Trophoblast cell (in vitro differentiated cells and primary cell): ENCODE measurements around the gene RGS9.

Experiments used
- DNase-seq, 2 donors: peaks; one replicate each; pipeline ENCODE4 v3.0.0-alpha.2; 2016
- H2AFZ ChIP-seq: 2 replicates; pipeline ENCODE4 v1.6.1; 2013; ENCODE audit warnings: low read length, moderate library complexity, mild to moderate bottlenecking; ENCODE audit not compliant: insufficient read depth, poor library complexity
- H2AK5ac ChIP-seq: 2 replicates; pipeline ENCODE4 v1.6.1; 2013; ENCODE audit warnings: mild to moderate bottlenecking, low read length
- H2BK120ac ChIP-seq: 2 replicates; pipeline ENCODE4 v1.6.1; 2013; ENCODE audit warnings: low read length, mild to moderate bottlenecking, moderate library complexity; ENCODE audit not compliant: insufficient read depth, poor library complexity
- H2BK12ac ChIP-seq: 2 replicates; pipeline ENCODE4 v1.6.1; 2013; ENCODE audit warnings: mild to moderate bottlenecking, low read length, moderate library complexity
- H2BK5ac ChIP-seq: 2 replicates; pipeline ENCODE4 v1.6.1; 2013; ENCODE audit warnings: low read length, low read depth, moderate library complexity, mild to moderate bottlenecking; ENCODE audit not compliant: poor library complexity
- H3K14ac ChIP-seq: 2 replicates; pipeline ENCODE4 v1.6.1; 2013; ENCODE audit warnings: mild to moderate bottlenecking, low read length
- H3K18ac ChIP-seq: 2 replicates; pipeline ENCODE4 v1.6.1; 2013; ENCODE audit warnings: mild to moderate bottlenecking, low read length
- H3K23ac ChIP-seq: 2 replicates; pipeline ENCODE4 v1.6.1; 2013; ENCODE audit warnings: low read length
- H3K27ac ChIP-seq: 2 replicates; pipeline ENCODE4 v1.5.1; 2013; ENCODE audit warnings: low read depth, mild to moderate bottlenecking, inconsistent platforms, low read length, moderate library complexity
- H3K27me3 ChIP-seq: 2 replicates; pipeline ENCODE4 v1.6.1; 2013; ENCODE audit warnings: inconsistent platforms, mild to moderate bottlenecking, low read length, moderate library complexity; ENCODE audit not compliant: insufficient read depth
- H3K36me3 ChIP-seq, 2 experiments: 1 replicate in 1 of 2; 2 replicates in 1 of 2; pipeline ENCODE4 v1.6.1; 2013; ENCODE audit warnings: low read length in 2 of 2, mild to moderate bottlenecking in 2 of 2, moderate library complexity in 1 of 2; ENCODE audit not compliant: insufficient read depth in 2 of 2, control insufficient read depth in 1 of 2
- H3K4ac ChIP-seq: 2 replicates; pipeline ENCODE4 v1.6.1; 2013; ENCODE audit warnings: low read depth, mild to moderate bottlenecking, low read length, moderate library complexity
- H3K4me1 ChIP-seq, 2 experiments: 1 replicate in 1 of 2; 2 replicates in 1 of 2; pipeline ENCODE4 v1.6.1; 2013; ENCODE audit warnings: low read length in 2 of 2, mild to moderate bottlenecking in 2 of 2, moderate library complexity in 1 of 2; ENCODE audit not compliant: insufficient read depth in 2 of 2, control insufficient read depth in 1 of 2
- H3K4me2 ChIP-seq: 2 replicates; pipeline ENCODE4 v1.6.1; 2013; ENCODE audit warnings: inconsistent platforms, mild to moderate bottlenecking, low read length, moderate library complexity
- H3K4me3 ChIP-seq: 2 replicates; pipeline ENCODE4 v1.5.1; 2013; ENCODE audit warnings: mild to moderate bottlenecking, low read depth, low read length, inconsistent platforms
- H3K79me1 ChIP-seq: one replicate; pipeline ENCODE4 v1.6.1; 2013; ENCODE audit warnings: low read length
- H3K79me2 ChIP-seq: 2 replicates; pipeline ENCODE4 v1.6.1; 2013; ENCODE audit warnings: low read length, mild to moderate bottlenecking; ENCODE audit not compliant: control insufficient read depth, insufficient read depth, poor library complexity
- H3K9ac ChIP-seq: 2 replicates; pipeline ENCODE4 v1.6.1; 2013; ENCODE audit warnings: mild to moderate bottlenecking, low read length
- H3K9me3 ChIP-seq: 2 replicates; pipeline ENCODE4 v1.6.1; 2013; ENCODE audit warnings: low read depth, mild to moderate bottlenecking, control low read depth, inconsistent platforms, low read length; ENCODE audit not compliant: insufficient read depth
- H4K12ac ChIP-seq: 2 replicates; pipeline ENCODE4 v1.6.1; 2013; ENCODE audit warnings: low read depth, mild to moderate bottlenecking, low read length, moderate library complexity
- H4K8ac ChIP-seq: 2 replicates; pipeline ENCODE4 v1.6.1; 2013; ENCODE audit warnings: low read depth, mild to moderate bottlenecking, low read length, moderate library complexity
- H4K91ac ChIP-seq: one replicate; pipeline ENCODE4 v1.6.1; 2013; ENCODE audit warnings: low read depth, mild to moderate bottlenecking, low read length, moderate library complexity
- WGBS: extraction: QIAGEN DNeasy Blood & Tissue Kit; methylation state at CpG from one replicate; pipeline ENCODE4 v1.1.7; 2013; ENCODE audit warnings: missing lambda C conversion rate; ENCODE audit not compliant: insufficient read length, insufficient coverage; ENCODE audit errors: extremely low coverage; 5-methylcytosine and 5-hydroxymethylcytosine counted together

RGS9 gene

DNA sequence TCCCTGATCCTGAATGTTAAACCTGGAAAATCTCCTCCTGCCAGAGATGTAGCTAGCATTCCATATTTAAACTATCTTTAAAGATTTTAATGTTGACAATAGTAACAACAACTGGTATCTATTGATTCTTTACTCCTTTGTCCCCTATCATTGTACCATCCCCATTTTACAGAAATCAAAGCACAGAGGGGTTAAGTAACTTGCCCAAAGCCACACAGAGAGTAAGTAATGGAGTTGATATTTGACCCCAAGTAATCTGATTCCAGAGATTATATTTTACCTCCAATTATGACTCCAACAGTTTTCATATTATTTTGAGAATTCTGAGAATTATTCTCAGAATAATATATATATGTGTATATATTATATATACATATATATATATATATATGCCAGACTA, 37.7 kb upstream of the RGS9 start:
- Histone ChIP-seq H3K27me3 (no peaks in the 10 kb centered on the region), H3K4me2 (no peak overlapping the region), H3K9ac (no peak overlapping the region), H3K4me1 (peaks cover 4 to 10% of the 10 kb centered on the region in 2 experiments), H3K14ac (no peak overlapping the region), H3K4ac (no peak overlapping the region), H3K79me1 (peaks cover 3% of the 10 kb centered on the region), H2AFZ (no peak overlapping the region), H3K4me3 (no peak overlapping the region), H4K8ac (no peak overlapping the region), H3K23ac (no peak overlapping the region), H3K9me3 (no peaks in the 10 kb centered on the region), H3K79me2 (no peaks in the 10 kb centered on the region), H4K12ac (no peak overlapping the region), H2BK5ac (no peak overlapping the region), H3K36me3 (no peaks in the 10 kb centered on the region), H2AK5ac (no peak overlapping the region), H4K91ac (no peak overlapping the region), H3K18ac (no peak overlapping the region), H2BK120ac (no peak overlapping the region), H2BK12ac (no peak overlapping the region), H3K27ac (no peak overlapping the region)
- no peak for DNase-seq

DNA sequence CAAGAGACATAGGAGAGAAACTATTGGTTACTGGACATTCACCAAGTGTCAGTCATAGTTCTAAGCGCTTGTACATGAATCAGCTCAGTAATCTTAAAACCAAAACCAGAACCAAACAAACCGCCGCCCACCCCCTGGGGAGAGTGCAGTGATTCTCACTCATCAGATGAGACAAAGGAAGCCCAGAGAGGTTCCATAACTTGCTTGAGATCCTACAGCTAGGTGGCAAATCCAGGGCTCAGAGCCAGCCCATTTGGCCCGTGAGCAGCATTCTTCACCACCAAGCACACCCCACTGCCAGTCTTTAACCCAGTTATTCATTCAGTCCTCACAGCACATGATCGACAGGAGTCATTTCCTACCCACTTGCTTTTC, 37.2 kb upstream of the RGS9 start:
- H4K91ac ChIP-seq, result no peak overlapping the region
- H4K8ac ChIP-seq, result no peak overlapping the region
- no peak overlapping the region for H3K4ac ChIP-seq
- H4K12ac ChIP-seq, result no peak overlapping the region
- WGBS, result no CpG with 5 or more reads among the region's 5 CpGs
- H2BK5ac ChIP-seq, result no peak overlapping the region
- no peaks in the 10 kb centered on the region for H3K9me3 ChIP-seq
- H3K79me2 ChIP-seq, result no peaks in the 10 kb centered on the region
- H3K79me1 ChIP-seq, result peaks cover 3% of the 10 kb centered on the region
- H3K9ac ChIP-seq, result no peak overlapping the region
- peak overlapping the region; percentile 57 for H3K4me2 ChIP-seq
- H3K4me3 ChIP-seq, result no peak overlapping the region
- H3K36me3 ChIP-seq, result no peaks in the 10 kb centered on the region
- no peaks in the 10 kb centered on the region for H3K27me3 ChIP-seq
- H3K27ac ChIP-seq, result no peak overlapping the region
- no peak overlapping the region for H3K23ac ChIP-seq
- H2AFZ ChIP-seq, result no peak overlapping the region
- no peak overlapping the region for H3K18ac ChIP-seq
- peaks cover 4 to 10% of the 10 kb centered on the region in 2 experiments for H3K4me1 ChIP-seq
- DNase-seq, result peak; percentile 95 to 97
- no peak overlapping the region for H2BK120ac ChIP-seq
- H2AK5ac ChIP-seq, result no peak overlapping the region
- H2BK12ac ChIP-seq, result no peak overlapping the region
- H3K14ac ChIP-seq, result no peak overlapping the region

DNA sequence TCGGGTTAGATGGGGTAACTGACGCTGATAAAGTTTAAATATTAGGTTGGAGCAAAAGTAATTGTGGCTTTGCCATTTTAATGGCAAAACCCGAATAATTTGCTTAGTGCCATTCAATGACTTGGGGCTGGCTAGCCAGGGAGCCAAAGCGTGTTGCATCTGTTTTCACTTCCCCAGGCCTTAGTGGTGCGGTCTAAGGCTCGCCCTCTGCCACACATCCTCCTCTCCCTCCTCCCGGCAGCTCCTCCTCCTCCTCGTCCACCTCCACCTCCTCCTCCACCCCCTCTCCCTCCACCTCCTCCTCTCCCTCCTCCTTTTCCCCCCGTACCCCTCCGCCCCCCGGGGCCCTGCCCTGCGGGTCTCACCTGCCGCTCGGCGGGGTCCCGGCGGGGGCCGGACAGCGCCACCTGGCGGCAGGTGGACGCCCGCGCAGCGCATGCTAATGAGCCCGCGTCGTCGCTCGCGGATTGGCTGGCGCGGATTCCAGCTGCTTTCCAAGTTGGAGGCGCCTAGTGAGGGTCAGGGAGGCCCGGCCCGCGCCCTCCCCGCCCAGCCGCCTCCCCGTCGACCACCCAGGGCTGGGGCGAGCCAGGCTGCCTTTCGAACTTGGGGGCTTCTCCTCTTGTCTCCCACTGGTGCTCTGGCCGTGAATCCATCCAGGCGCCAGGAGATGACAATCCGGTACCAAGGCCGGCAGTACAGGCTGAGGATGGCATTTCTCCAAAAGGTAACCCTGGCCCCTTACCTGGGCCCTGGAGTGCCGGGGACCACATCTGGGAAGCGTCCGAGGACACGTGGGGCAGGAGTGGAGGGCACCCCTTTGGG, 36.6 kb upstream of the RGS9 start:
- peaks cover 3% of the 10 kb centered on the region for H3K79me1 ChIP-seq
- H3K23ac ChIP-seq, result no peak overlapping the region
- H4K91ac ChIP-seq, result peak overlapping the region; percentile 64
- no peak overlapping the region for H3K4ac ChIP-seq
- H3K4me1 ChIP-seq, result peaks cover 4 to 10% of the 10 kb centered on the region in 2 experiments
- H3K79me2 ChIP-seq, result no peaks in the 10 kb centered on the region
- H3K18ac ChIP-seq, result peak overlapping the region; percentile 69
- H2BK120ac ChIP-seq, result peak overlapping the region; percentile 57
- H2BK5ac ChIP-seq, result peak overlapping the region; percentile 24
- peak overlapping the region; percentile 83 for H4K8ac ChIP-seq
- peak overlapping the region; percentile 57 for H3K4me3 ChIP-seq
- H2AFZ ChIP-seq, result peak overlapping the region; percentile 97
- peak overlapping the region; percentile 36 for H2AK5ac ChIP-seq
- peak overlapping the region; percentile 33 for H2BK12ac ChIP-seq
- no peak overlapping the region for H3K27ac ChIP-seq
- peak overlapping the region; percentile 67 for H3K4me2 ChIP-seq
- no peaks in the 10 kb centered on the region for H3K9me3 ChIP-seq
- H3K27me3 ChIP-seq, result no peaks in the 10 kb centered on the region
- H3K14ac ChIP-seq, result peak overlapping the region; percentile 56
- WGBS, result no CpG with 5 or more reads among the region's 50 CpGs
- no peaks in the 10 kb centered on the region for H3K36me3 ChIP-seq
- H4K12ac ChIP-seq, result peak overlapping the region; percentile 56
- H3K9ac ChIP-seq, result peak overlapping the region; percentile 1
- DNase-seq, result peak; percentile 71 to 89

DNA sequence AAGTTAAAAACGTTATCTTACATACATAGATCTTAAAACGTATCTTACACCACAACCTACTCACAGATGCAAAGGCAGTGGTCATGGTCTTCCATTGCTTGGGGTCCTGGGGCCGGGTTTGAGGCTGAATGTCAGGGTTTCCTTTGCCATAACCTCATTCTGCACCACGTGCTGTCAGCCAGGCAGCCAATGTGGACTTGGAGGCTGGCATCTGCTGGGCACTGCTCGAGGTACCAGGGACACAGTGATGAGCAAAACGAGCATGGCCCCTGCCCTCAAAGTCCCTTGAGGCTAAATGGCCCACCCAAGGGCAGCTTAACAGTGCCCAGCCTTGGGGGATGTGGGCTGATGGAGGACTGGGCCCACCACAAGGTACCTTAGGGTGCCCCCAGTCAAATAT, 35.8 kb upstream of the RGS9 start:
- no CpG with 5 or more reads among the region's 6 CpGs for WGBS
- no peak overlapping the region for H4K8ac ChIP-seq
- no peak overlapping the region for H3K4ac ChIP-seq
- no peak overlapping the region for H2BK120ac ChIP-seq
- peaks cover 4 to 10% of the 10 kb centered on the region in 2 experiments for H3K4me1 ChIP-seq
- H2AK5ac ChIP-seq, result no peak overlapping the region
- no peak overlapping the region for H4K91ac ChIP-seq
- no peaks in the 10 kb centered on the region for H3K79me2 ChIP-seq
- no peaks in the 10 kb centered on the region for H3K27me3 ChIP-seq
- no peak overlapping the region for H3K27ac ChIP-seq
- H3K23ac ChIP-seq, result no peak overlapping the region
- DNase-seq, result no peak
- no peak overlapping the region for H3K18ac ChIP-seq
- no peaks in the 10 kb centered on the region for H3K9me3 ChIP-seq
- no peak overlapping the region for H3K4me3 ChIP-seq
- peaks cover 3% of the 10 kb centered on the region for H3K79me1 ChIP-seq
- no peak overlapping the region for H3K4me2 ChIP-seq
- H3K9ac ChIP-seq, result no peak overlapping the region
- H3K36me3 ChIP-seq, result no peaks in the 10 kb centered on the region
- H3K14ac ChIP-seq, result no peak overlapping the region
- H4K12ac ChIP-seq, result no peak overlapping the region
- H2BK5ac ChIP-seq, result no peak overlapping the region
- H2BK12ac ChIP-seq, result no peak overlapping the region
- H2AFZ ChIP-seq, result no peak overlapping the region
